Breast epithelium (tissue), 3 donors: ENCODE data around the gene SMCO1.
"Not testable (repeated sequence)": the region's sequence is repeated elsewhere in the genome, so short reads cannot be mapped to it uniquely, and the experiment has no call there.

Experiments
- POLR2A ChIP-seq: fragments of 450-650 bp; IDR thresholded peaks from one replicate; pipeline ENCODE4 v1.6.1; 2016; ENCODE audit warnings: antibody characterized with exemption, mild to moderate bottlenecking, moderate library complexity
- POLR2AphosphoS5 ChIP-seq, 3 donors: sonication (generic); formaldehyde crosslinking; IDR thresholded peaks; one replicate each; pipeline ENCODE4 v1.6.1; 2017; ENCODE audit warnings: antibody characterized with exemption in 3 of 3
- TF ChIP-seq, protein P1 (sequence below), 3 donors: fragments of 450-650 bp; IDR thresholded peaks; one replicate each; pipeline ENCODE4 v1.5.1; 2016 to 2017; ENCODE audit warnings: antibody characterized with exemption in 3 of 3, mild to moderate bottlenecking in 3 of 3, moderate library complexity in 3 of 3

DNA sequence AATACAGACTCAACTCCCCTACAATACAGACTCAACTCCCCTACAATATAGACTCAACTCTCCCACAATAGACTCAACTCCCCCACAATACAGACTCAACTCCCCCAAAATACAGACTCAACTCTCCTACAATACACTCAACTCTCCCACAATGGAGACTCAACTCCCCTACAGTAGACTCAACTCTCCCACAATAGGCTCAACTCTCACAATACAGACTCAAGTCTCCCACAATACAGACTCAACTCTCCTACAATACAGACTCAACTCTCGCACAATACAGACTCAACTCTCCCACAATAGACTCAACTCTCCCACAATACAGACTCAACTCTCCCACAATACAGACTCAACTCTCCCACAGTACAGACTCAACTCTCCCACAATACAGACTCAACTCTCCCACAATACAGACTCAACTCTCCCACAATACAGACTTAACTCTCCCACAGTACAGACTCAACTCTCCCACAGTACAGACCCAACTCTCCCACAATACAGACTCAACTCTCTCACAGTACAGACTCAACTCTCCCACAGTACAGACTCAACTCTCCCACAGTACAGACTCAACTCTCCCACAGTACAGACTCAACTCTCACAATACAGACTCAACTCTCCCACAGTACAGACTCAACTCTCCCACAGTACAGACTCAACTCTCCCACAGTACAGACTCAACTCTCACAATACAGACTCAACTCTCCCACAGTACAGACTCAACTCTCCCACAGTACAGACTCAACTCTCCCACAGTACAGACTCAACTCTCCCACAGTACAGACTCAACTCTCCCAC, 52.3 kb downstream of the SMCO1 start:
- TF ChIP-seq, protein P1, sequence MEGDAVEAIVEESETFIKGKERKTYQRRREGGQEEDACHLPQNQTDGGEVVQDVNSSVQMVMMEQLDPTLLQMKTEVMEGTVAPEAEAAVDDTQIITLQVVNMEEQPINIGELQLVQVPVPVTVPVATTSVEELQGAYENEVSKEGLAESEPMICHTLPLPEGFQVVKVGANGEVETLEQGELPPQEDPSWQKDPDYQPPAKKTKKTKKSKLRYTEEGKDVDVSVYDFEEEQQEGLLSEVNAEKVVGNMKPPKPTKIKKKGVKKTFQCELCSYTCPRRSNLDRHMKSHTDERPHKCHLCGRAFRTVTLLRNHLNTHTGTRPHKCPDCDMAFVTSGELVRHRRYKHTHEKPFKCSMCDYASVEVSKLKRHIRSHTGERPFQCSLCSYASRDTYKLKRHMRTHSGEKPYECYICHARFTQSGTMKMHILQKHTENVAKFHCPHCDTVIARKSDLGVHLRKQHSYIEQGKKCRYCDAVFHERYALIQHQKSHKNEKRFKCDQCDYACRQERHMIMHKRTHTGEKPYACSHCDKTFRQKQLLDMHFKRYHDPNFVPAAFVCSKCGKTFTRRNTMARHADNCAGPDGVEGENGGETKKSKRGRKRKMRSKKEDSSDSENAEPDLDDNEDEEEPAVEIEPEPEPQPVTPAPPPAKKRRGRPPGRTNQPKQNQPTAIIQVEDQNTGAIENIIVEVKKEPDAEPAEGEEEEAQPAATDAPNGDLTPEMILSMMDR (IDR thresholded peaks at IDR 0.05): not testable (repeated sequence)
- not testable (repeated sequence) for TF ChIP-seq POLR2A; POLR2AphosphoS5 (IDR thresholded peaks at IDR 0.05)
